ENCODE data around the gene NF1. TPM values are rescaled to one million over a fixed set of nuclear protein-coding genes. Genes with fewer than 3 reads are reported as not detected.

NF1 gene
- total RNA-seq, 4 donors from 2014 or later = 66.1 to 107 (median 90.9) TPM

DNA sequence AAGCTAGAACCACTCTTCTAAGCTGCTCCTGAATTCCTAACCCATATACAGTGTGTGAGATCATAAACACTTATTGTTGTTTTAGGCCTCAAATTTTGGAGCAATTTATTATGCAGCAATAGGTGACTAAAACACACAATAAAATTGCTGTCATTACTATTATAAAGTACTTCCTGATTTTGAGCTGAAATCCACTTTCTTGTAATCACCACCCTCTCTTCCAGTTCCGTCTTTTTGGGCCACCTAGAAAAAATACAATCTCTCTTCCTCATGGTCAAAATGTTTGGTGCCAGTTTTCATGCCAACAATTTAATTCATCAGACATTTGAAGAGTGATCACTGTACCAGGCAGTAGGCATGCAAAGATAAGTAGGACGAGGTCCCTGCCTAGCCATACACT lies 43.3 kb upstream of the NF1 start:
- 84 to 89% methylated on average over 2 of the region's 2 CpGs for whole genome bisulfite sequencing, 2 donors
- H3K9me3 ChIP-seq = no peaks in the 10 kb centered on the region
- peaks cover 0 to 12% (median 3%) of the 10 kb centered on the region in 4 donors for H3K4me1 ChIP-seq
- TF ChIP-seq, protein P1, sequence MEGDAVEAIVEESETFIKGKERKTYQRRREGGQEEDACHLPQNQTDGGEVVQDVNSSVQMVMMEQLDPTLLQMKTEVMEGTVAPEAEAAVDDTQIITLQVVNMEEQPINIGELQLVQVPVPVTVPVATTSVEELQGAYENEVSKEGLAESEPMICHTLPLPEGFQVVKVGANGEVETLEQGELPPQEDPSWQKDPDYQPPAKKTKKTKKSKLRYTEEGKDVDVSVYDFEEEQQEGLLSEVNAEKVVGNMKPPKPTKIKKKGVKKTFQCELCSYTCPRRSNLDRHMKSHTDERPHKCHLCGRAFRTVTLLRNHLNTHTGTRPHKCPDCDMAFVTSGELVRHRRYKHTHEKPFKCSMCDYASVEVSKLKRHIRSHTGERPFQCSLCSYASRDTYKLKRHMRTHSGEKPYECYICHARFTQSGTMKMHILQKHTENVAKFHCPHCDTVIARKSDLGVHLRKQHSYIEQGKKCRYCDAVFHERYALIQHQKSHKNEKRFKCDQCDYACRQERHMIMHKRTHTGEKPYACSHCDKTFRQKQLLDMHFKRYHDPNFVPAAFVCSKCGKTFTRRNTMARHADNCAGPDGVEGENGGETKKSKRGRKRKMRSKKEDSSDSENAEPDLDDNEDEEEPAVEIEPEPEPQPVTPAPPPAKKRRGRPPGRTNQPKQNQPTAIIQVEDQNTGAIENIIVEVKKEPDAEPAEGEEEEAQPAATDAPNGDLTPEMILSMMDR (IDR thresholded peaks at IDR 0.05) = no peak
- peak in 1 of 2 donors; percentile 10 for TF ChIP-seq EP300 (IDR thresholded peaks at IDR 0.05)
- TF ChIP-seq POLR2A (IDR thresholded peaks at IDR 0.05) = no peak
- H3K27ac ChIP-seq = no peak overlapping the region
- H3K36me3 ChIP-seq = peaks cover 0 to 23% (median 0%) of the 10 kb centered on the region in 3 donors
- H3K4me3 ChIP-seq = no peak overlapping the region
- DNase-seq (ENCODE audit: low spot score in 2 of 2) = no peak
- H3K27me3 ChIP-seq = no peaks in the 10 kb centered on the region

DNA sequence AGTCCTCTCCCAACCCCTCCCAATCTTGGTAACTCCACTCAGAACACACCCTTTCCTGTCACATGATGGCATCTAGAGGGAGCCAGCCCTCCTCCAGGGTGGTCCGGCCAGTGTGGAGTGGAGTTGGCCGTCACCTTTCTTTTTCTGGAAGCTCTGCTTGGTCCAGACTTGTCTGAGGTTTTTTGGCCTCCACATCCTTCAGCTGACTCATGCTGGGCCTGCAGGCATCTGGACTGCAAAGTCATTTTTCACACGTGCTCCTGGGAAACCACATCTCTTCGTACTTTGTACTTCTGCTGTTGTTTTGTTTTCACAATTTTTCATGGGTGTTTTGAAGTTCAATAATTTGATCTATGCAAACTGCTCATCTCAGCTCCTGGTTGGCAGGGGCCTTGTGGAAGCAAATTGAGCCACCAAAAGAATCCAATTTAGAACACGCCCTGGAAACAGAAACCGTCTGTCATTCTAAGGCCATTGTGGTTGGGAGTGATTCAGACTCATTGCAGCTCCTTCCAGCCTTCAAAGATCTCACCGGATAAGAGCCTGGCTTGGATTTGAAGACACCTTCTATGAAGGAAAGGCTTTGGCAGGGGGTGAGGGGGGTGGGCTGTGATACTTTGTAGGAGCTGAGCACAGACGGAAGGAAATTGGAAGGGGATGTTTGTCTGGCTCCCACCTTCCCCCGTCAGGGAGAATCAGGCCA lies 42.4 kb upstream of the NF1 start:
- H3K4me1 ChIP-seq = peaks cover 0 to 12% (median 3%) of the 10 kb centered on the region in 4 donors
- no peaks in the 10 kb centered on the region for H3K27me3 ChIP-seq
- H3K27ac ChIP-seq = peak overlapping the region in 2 of 4 donors; percentile 14 to 15
- peak in 1 of 2 donors; percentile 35 for TF ChIP-seq EP300 (IDR thresholded peaks at IDR 0.05)
- TF ChIP-seq, protein P1 (IDR thresholded peaks at IDR 0.05) = no peak
- peaks cover 0 to 22% (median 0%) of the 10 kb centered on the region in 3 donors for H3K36me3 ChIP-seq
- WGBS, 2 donors = 59% methylated on average over 9 of the region's 9 CpGs
- peak in 1 of 2 donors; percentile 31 for DNase-seq (ENCODE audit: low spot score in 2 of 2)
- no peak overlapping the region for H3K4me3 ChIP-seq
- H3K9me3 ChIP-seq = no peaks in the 10 kb centered on the region

DNA sequence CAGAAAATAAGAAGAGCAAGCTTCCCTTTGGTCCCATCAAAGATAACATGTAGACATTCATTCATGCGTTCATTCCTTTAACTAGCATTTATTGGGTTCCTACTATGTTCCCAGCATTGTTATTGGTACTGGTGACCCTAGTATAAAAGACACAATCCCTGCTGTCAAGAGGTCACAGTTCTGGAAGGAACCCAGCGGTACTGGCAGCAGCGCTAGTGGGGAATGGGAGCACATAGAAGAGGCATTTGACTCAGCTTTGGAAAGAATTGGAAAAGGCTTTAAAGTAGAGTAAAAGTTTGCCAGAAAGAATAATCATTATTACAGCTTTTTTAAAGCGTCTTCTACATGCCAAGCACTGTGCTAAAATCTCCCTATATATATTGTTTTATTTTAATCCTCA lies 41.7 kb upstream of the NF1 start:
- TF ChIP-seq, protein P1 (IDR thresholded peaks at IDR 0.05) = no peak
- no peak for TF ChIP-seq POLR2A (IDR thresholded peaks at IDR 0.05)
- TF ChIP-seq EP300 (IDR thresholded peaks at IDR 0.05) = no peak
- peaks cover 0 to 16% (median 0%) of the 10 kb centered on the region in 3 donors for H3K36me3 ChIP-seq
- DNase-seq (ENCODE audit: low spot score in 2 of 2) = no peak
- H3K27me3 ChIP-seq = no peaks in the 10 kb centered on the region
- H3K9me3 ChIP-seq = no peaks in the 10 kb centered on the region
- H3K4me1 ChIP-seq = peaks cover 0 to 12% (median 3%) of the 10 kb centered on the region in 4 donors
- 39 to 54% methylated on average over 4 of the region's 4 CpGs for WGBS, 2 donors
- H3K27ac ChIP-seq = no peak overlapping the region
- H3K4me3 ChIP-seq = no peak overlapping the region

DNA sequence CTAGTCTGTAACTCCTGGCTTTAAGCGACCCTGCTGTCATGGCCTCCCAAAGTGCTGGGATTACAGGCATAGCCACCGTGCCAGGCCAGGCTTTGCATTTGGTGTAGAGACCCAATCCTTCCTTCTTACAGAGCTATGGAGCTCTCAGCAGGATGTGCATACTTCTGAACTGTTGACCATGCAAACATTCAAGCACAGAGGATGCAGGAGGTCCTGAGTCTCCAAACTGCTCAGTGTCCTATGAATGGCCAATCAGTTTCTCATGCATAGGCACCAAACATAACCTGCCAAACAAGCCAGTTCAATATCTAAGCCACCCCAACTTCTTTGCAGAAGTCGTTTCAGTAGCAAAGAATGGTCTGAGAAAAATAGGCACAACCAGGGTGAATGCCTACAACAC lies 40.0 kb upstream of the NF1 start:
- Histone ChIP-seq H3K9me3 (no peaks in the 10 kb centered on the region), H3K4me1 (peaks cover 0 to 12% (median 3%) of the 10 kb centered on the region in 4 donors), H3K4me3 (no peak overlapping the region), H3K36me3 (peaks cover 0 to 2% (median 0%) of the 10 kb centered on the region in 3 donors), H3K27ac (no peak overlapping the region), H3K27me3 (no peaks in the 10 kb centered on the region)
- TF ChIP-seq EP300 (IDR thresholded peaks at IDR 0.05) = no peak
- TF ChIP-seq, protein P1 (IDR thresholded peaks at IDR 0.05) = no peak
- no peak for TF ChIP-seq POLR2A (IDR thresholded peaks at IDR 0.05)
- 85 to 86% methylated on average over 3 of the region's 3 CpGs for WGBS, 2 donors
- DNase-seq (ENCODE audit: low spot score in 2 of 2) = no peak

DNA sequence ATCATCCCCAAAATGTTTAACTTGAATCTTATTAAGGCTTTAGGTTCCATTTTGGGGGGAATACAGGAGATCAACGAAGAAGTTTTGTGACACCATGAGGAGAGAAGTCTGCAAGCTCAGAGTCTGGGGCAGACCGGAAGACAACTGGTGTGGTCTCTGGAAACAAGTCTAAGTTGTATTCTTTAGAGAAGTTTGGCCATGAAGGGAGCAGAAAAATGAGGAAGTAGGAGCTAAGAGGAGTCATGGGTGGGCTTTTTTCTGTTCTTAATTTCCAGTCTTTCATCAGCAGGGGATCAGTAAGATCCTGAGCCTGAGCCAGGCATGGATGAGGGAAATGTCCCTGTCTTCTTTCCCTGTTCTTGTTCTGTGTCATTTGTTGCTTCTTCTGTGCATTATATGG lies 35.8 kb upstream of the NF1 start:
- H3K4me3 ChIP-seq = no peak overlapping the region
- H3K4me1 ChIP-seq = no peaks in the 10 kb centered on the region
- H3K36me3 ChIP-seq = no peaks in the 10 kb centered on the region
- H3K9me3 ChIP-seq = no peaks in the 10 kb centered on the region
- DNase-seq (ENCODE audit: low spot score in 2 of 2) = no peak
- H3K27me3 ChIP-seq = no peaks in the 10 kb centered on the region
- no peak overlapping the region for H3K27ac ChIP-seq
- TF ChIP-seq, protein P1 (IDR thresholded peaks at IDR 0.05) = no peak
- no peak for TF ChIP-seq POLR2A (IDR thresholded peaks at IDR 0.05)
- no peak for TF ChIP-seq EP300 (IDR thresholded peaks at IDR 0.05)
- WGBS, 2 donors = 86 to 87% methylated on average over 2 of the region's 2 CpGs

Data from tibial nerve (tissue), 4 donors.